Keratinocyte (primary cell): ENCODE results near the gene A2M.

Experiments used
- EZH2 ChIP-seq: IDR thresholded peaks from one replicate; pipeline ENCODE4 v1.6.1; 2012; ENCODE audit warnings: inconsistent platforms, mild to moderate bottlenecking, low read length, moderate library complexity
- TF ChIP-seq, protein P1 (sequence below), 3 experiments: IDR thresholded peaks in 1 of 3; conservative IDR thresholded peaks in 1 of 3; optimal IDR thresholded peaks in 1 of 3; 2 replicates in 2 of 3; 3 replicates in 1 of 3; pipeline versions ENCODE3 to v1.5.1; 2011; ENCODE audit warnings: low read length in 3 of 3, mild to moderate bottlenecking in 3 of 3, moderate library complexity in 2 of 3, control low read depth in 1 of 3, inconsistent platforms in 1 of 3; ENCODE audit not compliant: insufficient read depth in 2 of 3; ENCODE audit errors: extremely low read depth in 1 of 3

- no peak for TF ChIP-seq EZH2
- TF ChIP-seq, protein P1, sequence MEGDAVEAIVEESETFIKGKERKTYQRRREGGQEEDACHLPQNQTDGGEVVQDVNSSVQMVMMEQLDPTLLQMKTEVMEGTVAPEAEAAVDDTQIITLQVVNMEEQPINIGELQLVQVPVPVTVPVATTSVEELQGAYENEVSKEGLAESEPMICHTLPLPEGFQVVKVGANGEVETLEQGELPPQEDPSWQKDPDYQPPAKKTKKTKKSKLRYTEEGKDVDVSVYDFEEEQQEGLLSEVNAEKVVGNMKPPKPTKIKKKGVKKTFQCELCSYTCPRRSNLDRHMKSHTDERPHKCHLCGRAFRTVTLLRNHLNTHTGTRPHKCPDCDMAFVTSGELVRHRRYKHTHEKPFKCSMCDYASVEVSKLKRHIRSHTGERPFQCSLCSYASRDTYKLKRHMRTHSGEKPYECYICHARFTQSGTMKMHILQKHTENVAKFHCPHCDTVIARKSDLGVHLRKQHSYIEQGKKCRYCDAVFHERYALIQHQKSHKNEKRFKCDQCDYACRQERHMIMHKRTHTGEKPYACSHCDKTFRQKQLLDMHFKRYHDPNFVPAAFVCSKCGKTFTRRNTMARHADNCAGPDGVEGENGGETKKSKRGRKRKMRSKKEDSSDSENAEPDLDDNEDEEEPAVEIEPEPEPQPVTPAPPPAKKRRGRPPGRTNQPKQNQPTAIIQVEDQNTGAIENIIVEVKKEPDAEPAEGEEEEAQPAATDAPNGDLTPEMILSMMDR (optimal IDR thresholded peaks at IDR 0.05 in 1 of 3, IDR thresholded peaks at IDR 0.05 in 1 of 3, conservative IDR thresholded peaks at IDR 0.05 in 1 of 3; ENCODE audit: extremely low read depth in 1 of 3, insufficient read depth in 2 of 3, low read length in 3 of 3) = no peak
Observed at GRCh38 chr12:9109213-9109522, 6.6 kb downstream of the A2M start.
